Peyer's patch (tissue), 4 donors: ENCODE results near the gene C6.

Experiments used
- POLR2A ChIP-seq, 2 donors: fragments of 450-650 bp; IDR thresholded peaks; one replicate each; pipeline ENCODE4 v1.5.1; 2017; ENCODE audit warnings: antibody characterized with exemption in 2 of 2, mild to moderate bottlenecking in 2 of 2, moderate library complexity in 2 of 2
- TF ChIP-seq, protein P1 (sequence below), 6 experiments: fragments of 450-650 bp in 4 of 6; fragments of 200-600 bp in 2 of 6; sonication (generic) in 1 of 6; IDR thresholded peaks; one replicate each; pipeline ENCODE4 v1.5.1; 2017 to 2019; ENCODE audit warnings: antibody characterized with exemption in 6 of 6, mild to moderate bottlenecking in 3 of 6, moderate library complexity in 1 of 6

DNA sequence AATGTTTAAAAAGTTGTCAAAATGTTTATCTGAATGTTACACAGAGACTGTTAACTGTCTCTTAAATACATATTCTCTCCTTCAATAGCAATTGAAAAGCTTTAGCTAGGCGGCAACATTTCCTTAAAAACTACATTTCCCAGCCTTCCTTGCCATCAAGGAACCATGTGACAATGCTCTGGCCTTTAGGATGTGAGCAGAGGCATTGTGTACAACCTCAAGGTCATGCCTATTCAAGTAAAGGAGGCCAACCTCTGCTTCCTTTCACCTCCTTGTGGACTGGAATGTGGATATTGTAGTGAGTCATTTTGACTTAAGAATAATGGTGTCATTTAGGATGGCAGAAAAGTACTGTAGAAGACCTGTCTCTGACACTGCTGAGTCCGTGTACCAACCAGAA, 118.5 kb downstream of the C6 start:
- no peak for TF ChIP-seq POLR2A (IDR thresholded peaks at IDR 0.05)
- TF ChIP-seq, protein P1, sequence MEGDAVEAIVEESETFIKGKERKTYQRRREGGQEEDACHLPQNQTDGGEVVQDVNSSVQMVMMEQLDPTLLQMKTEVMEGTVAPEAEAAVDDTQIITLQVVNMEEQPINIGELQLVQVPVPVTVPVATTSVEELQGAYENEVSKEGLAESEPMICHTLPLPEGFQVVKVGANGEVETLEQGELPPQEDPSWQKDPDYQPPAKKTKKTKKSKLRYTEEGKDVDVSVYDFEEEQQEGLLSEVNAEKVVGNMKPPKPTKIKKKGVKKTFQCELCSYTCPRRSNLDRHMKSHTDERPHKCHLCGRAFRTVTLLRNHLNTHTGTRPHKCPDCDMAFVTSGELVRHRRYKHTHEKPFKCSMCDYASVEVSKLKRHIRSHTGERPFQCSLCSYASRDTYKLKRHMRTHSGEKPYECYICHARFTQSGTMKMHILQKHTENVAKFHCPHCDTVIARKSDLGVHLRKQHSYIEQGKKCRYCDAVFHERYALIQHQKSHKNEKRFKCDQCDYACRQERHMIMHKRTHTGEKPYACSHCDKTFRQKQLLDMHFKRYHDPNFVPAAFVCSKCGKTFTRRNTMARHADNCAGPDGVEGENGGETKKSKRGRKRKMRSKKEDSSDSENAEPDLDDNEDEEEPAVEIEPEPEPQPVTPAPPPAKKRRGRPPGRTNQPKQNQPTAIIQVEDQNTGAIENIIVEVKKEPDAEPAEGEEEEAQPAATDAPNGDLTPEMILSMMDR (IDR thresholded peaks at IDR 0.05) = no peak
